CD1c-positive myeloid dendritic cell (primary cell): ENCODE data around the gene ARHGEF11.
A peak's percentile ranks its signal among the peaks of the same experiment; 100 is the strongest.
"Not testable (repeated sequence)": the region's sequence is repeated elsewhere in the genome, so short reads cannot be mapped to it uniquely, and the experiment has no call there.

Source experiments
- DNase-seq: peaks from one replicate; pipeline ENCODE4 v3.0.0-alpha.2; 2016; ENCODE audit errors: extremely low spot score

Gene ARHGEF11, protein sequence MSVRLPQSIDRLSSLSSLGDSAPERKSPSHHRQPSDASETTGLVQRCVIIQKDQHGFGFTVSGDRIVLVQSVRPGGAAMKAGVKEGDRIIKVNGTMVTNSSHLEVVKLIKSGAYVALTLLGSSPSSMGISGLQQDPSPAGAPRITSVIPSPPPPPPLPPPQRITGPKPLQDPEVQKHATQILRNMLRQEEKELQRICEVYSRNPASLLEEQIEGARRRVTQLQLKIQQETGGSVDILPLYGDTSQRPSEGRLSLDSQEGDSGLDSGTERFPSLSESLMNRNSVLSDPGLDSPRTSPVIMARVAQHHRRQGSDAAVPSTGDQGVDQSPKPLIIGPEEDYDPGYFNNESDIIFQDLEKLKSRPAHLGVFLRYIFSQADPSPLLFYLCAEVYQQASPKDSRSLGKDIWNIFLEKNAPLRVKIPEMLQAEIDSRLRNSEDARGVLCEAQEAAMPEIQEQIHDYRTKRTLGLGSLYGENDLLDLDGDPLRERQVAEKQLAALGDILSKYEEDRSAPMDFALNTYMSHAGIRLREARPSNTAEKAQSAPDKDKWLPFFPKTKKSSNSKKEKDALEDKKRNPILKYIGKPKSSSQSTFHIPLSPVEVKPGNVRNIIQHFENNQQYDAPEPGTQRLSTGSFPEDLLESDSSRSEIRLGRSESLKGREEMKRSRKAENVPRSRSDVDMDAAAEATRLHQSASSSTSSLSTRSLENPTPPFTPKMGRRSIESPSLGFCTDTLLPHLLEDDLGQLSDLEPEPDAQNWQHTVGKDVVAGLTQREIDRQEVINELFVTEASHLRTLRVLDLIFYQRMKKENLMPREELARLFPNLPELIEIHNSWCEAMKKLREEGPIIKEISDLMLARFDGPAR (N-terminal part only)

DNA sequence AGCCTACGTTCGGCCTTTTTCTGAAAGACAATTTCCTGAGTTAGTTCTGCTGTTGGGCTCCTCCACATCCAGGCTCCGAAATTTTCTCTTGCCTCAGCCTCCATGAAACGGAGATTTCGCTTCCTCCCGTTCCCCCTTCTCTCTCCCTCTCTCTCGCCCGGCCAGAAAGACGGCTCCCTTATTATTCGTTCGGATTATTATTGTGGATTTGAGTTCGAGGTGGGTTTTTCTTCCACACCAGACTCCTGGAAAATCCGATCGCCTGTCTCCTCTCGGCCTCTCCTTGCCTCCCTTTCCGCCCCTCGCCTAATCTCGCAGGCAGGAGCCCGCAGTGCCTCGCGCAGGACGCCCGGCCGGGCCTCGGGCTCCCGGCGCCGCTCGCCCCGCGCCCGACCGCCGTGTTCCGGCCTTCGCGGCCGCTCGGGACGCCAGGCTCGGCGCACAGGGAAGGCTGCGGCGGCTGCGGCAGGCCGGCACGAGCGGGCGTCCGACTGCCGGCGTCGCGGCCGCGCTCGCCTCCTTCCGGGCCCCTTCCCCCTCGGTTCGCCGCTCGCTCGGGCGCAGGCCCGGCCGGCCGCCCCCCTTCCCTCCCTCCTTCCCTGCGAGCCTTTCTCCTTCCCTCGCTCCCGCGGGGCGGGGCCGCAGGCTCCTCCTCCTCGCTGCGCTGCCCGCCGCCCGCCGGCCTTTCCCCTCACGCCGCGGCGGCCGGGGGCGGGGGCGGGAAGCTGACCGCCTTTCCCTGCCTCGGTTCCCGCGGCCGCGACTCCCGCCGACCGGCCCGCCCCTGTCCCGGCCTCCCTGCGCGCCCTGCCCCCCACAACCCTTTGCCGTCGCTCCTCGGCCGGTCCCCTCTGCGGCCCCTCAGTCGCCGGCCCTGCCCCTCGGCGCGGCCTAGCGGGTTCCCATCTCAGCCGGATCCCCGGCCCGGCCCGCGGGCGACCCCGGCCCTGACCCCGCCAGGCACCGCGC lies at the start of gene ARHGEF11:
ARHGEF11 (minus strand) TSS at position 493 of the 969 bp plus-strand sequence. CDS start 1,412 bp downstream, outside the sequence.
- DNase-seq = peak; percentile 70

DNA sequence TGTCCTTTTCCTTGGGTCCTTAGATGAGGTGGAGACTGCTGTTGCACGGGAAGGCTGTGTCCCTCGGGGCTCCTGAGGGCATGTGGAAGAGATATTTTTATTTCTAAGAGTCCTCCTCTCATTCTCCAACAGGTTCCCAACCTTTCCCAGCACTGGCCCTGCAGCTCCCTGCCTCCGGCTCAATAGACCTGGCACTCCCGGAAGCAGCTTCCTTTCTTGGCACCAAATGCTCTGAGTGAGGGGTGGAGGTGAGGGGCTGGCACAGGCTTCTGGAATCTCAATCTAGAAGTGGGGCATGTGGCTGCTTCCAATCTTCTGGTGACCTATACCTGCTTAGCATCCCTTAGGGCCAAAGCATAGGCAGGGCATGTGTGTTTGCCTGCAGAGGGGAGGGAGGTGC lies 49.5 kb upstream of the ARHGEF11 start:
- DNase-seq = no peak

DNA sequence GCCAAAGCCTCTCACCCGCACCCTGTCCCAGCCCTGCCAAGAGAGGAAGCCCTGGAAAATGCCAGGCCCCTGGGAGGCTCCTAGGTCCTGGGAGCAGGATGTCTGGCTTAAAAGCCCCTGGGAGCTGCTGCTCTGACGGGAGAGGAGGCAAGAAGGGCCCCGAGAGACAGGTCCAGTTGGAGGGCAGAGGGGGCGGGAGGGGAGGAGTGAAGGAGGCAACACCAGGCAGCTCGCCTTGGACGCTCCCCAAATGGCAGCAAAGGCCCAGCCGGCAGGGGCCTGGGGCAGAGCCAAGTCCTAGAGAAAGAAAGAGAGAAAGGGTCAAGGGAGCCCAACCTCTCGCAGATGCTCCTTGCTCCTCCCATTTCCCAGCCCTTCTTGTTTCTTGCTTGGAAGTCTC lies 47.3 kb upstream of the ARHGEF11 start:
- DNase-seq = no peak

DNA sequence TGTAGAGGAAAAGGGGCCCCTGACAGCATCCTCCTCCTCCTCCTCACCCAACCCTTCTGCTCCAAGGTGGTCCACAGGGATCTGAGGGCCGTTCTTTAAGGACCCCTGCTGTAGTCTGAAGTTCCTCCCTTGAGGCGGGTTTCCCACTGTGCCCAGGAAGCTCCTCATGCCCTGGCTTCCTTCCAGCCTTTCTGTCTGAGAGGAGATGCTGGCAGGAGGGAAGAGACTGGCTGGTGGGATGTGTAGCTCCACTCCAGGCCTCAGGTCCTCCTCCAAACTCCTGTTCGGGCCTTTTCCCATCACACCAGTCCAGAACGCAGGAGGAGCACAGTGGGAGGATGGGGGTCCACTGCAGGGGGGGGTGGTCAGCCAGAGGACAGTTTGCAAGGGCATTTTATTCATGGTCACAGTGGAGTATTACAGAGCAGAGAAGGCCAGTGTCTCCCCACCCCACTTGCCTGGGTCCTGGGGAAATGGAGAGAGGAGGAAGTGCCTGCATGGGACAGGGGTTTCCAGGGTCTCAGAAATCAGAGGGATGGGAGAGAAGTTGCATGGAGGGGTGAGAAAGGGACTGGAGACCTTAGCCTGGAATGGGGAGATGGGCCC lies 46.2 kb upstream of the ARHGEF11 start:
- DNase-seq = no peak

DNA sequence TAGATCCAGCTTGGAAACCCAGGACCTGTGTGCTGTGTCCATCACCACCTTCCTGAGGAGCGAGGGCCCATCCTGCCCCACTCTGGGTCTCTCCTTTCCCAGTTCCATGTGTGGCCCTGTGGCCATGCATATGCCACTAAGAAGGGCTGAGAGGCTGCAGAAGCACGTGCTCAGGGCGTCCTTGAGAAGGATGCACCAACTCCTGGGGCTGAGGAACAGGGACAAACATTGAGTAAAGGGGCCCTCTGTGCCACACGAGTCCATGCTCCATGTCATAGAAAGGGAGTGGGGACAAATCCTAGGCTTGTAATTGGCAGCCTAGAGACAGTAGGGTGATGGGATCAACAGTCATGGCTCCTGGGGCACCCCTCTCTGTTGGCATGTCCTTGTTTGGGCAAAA lies 45.6 kb upstream of the ARHGEF11 start:
- no peak for DNase-seq

DNA sequence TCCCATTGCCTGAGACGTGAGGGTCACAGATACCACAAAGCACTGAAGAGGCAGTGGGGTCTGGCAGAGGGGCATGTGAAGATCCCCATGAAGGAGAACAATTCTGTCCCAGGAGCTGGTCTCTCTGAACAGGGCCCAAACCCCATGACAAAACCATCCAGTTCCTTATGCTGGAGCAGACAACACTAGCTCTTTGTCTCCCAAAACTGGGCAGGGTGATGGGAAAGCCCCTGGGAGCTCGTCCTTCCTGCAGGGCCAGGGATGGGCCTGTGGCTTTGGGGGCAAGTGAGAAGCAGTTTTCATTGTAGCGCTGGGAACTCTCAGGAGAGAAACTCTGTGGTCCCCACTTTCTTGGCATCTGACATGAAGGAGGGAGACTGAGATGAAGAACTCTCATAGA lies 45.2 kb upstream of the ARHGEF11 start:
- no peak for DNase-seq

DNA sequence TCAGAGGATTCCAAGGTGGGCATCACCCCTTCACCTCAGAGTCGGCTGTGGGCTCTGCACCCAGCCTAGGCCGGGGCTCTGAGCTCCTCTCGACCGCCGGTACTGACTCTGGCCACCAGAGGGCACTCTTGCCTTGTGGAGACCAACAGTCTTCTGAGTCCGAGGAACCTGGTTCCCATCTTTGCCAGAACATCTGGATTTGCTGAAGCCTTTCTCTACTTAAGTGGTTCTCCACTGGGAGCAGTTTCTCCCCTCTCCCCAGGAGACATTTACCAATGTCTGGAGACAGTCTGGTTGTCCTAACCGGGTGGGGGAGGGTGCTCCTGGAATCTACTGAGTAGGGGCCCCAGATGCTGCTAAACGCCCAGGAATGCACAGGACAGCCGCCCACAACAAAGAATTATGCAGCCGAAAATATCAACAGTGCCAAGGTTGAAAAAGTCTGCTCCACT lies 44.7 kb upstream of the ARHGEF11 start:
- peak; percentile 90 for DNase-seq

DNA sequence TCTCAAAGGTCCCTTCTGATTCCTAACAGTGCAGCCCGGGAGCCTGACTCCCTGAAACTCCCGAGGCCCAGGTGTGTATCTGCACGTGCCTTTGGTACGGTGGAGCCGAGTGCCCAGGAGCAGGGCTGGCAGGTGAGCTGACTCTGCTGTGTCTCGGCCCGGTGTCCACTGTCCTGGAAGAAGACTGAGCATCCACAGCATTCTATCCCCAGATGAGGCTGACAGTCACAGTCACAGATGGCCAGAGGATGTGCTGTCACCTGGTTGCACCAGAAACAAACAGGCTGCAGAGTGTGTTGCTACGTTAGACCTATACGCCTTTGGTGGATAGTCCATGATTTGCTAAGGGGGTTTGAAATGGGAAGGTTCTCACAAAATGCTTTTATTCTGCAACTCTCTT lies 44.2 kb upstream of the ARHGEF11 start:
- no peak for DNase-seq

DNA sequence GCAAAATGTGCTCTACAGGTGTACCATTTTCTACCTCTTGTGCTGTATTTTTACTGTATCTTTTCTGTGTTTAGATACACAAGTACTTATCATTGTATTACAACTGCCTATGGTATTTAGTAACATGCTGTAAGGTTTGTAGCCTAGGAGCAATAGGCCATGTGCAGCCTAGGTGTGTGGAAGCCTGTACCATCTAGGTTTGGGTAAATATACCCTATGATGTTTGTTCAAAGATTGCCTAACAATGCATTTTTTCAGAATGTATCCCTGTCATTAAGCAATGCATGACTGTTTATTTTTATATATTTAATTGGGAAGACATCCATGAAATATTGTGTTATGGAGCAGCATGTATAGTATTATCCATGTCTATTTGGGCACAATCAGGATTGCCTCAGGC lies 43.1 kb upstream of the ARHGEF11 start:
- DNase-seq = no peak

DNA sequence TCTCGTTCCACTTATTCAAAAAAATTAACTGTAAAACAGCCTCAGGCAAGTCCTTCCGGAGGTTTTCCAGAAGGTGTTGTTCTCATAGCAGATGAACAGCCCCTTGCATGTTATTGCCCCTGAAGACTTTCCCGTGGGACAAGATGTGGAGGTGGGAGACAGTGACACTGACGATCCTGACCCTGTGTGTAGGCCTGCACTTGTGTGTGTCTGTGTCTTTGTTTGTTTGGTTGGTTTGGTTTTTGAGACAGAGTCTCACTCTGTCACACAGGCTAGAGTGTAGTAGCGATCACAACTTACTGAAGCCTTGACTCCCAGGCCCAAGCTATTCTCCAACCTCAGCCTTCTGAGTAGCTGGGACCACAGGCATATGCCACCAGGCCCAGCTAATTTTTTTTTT lies 41.5 kb upstream of the ARHGEF11 start:
- DNase-seq = no peak

DNA sequence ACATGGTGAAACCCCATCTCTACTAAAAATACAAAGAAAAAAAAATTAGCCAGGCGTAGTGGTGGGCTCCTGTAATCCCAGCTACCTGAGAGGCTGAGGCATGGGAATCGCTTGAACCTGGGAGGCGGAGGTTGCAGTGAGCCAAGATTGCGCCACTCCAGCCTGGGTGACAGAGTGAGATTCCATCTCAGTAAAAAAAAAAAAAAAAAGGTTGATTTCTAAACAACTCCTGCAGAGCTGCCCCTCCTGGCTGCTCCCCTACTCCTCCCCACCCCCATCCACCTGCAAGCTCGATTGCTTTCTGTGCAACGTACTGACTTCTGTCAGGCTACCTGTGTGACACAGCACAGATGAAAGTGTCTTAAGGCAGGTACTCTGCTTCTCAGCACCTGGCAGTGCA lies 40.8 kb upstream of the ARHGEF11 start:
- no peak for DNase-seq

DNA sequence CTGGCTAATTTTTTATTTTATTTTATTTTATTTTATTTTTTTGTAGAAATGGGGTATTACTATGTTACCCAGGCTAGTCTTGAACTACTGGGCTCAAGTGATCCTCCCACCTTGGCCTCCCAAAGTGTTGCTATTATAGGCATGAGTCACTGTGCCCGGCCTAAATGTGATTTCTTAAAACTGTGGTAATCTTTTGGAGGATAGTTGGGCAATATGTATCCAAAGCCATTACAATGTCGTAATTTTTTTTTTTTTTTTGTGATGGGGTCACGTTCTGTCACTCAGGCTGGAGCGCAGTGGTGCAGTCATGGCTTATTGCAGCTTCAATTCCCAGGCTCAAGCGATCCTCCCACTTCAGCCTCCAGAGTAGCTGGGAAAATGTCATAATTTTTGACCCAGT lies 39.9 kb upstream of the ARHGEF11 start:
- peak; percentile 17 for DNase-seq

DNA sequence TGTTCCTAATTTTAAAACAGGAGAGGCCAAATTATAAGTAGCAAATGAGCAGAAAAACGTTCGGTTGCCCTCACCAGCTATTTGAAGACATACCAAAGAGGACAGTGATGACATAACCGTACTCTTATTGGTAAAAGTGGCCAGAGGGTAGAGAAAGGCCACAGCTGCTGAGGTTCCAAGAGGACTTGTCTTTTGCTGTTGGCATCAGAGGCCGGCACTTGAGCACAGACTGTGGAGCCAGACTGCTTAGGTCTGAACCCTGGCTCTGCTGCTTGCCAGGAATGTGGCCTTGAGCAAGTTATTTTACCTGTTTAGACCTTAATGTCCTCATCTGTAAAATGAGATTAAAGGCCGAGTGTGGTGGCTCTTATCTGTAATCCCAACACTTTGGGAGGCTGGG lies 39.2 kb upstream of the ARHGEF11 start:
- no peak for DNase-seq

DNA sequence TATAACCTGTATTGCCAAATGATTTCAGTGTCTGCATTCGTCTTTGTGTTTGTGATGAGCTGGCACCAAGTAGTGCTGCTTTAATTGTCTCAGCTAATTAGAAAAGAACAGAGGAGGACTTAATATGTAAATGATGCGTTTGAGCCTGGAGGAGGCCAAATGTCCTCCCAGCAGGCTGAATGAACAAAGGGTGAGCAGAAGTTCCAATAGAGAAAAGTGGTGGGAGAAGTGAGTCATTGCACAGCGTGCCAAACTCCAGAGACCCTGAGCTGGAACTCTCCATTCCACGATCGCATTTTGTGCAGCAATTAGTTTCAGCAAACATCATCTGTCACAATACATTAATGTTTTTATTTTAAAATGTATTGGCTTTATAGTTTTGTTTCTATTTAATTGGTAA lies 36.2 kb upstream of the ARHGEF11 start:
- no peak for DNase-seq

DNA sequence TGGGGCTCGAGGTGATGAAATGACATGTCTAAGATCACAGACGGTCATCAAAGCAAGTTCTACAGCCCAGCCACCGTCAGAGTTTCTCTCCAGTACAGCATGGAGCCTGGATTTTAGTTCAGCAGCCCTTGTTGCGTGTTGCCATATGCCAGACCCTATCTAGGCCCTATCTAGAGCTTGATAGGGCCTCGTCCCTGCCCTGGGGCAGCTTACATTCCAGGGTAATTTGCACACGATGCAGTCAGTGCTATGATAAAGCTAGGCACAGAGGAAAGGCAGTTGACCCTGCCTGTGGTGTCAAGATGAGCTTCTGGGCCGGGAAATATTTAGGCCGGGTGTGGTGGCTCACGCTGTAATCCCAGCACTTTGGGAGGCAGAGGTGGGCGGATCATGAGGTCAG lies 35.2 kb upstream of the ARHGEF11 start:
- DNase-seq = no peak

DNA sequence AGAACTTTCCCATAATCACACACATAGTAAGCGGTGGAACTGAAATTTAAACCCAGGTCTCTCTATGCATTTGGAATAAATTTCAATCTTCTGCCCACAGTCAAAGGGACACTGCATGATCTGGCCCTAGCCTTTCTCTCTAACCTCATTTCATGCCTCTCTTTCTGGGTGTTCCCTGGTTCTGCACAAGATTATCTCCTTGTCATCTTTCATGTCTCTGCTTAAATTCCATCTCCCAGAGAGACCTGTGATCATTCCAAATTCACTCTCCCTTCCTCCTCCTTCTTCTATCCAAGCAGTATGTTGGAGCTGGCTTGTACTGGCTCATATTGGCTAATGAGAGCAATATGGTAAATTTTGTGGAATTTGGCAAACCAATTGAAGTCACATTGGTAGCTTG lies 31.9 kb upstream of the ARHGEF11 start:
- no peak for DNase-seq

DNA sequence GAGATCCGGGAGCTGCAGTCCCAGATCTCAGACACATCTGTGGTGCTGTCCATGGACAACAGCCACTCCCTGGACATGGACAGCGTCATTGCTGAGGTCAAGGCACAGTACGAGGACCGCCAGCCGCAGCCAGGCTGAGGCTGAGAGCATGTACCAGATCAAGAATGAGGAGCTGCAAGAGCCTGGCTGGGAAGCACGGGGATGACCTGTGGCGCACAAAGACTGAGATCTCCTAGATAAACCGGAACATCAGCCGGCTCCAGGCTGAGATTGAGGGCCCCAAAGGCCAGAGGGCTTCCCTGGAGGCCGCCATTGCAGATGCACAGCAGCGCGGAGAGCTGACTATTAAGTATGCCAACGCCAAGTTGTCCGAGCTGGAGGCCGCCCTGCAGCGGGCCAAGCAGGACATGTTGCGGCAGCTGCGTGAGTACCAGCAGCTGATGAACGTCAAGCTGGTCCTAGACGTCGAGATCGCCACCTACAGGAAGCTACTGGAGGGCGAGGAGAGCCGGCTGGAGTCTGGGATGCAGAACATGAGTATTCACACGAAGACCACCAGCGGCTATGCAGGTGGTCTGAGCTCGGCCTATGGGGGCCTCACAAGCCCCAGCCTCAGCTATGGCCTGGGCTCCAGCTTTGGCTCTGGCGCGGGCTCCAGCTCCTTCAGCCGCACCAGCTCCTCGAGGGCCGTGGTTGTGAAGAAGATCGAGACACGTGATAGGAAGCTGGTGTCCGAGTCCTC lies 28.6 kb upstream of the ARHGEF11 start:
- peak; percentile 70 for DNase-seq

DNA sequence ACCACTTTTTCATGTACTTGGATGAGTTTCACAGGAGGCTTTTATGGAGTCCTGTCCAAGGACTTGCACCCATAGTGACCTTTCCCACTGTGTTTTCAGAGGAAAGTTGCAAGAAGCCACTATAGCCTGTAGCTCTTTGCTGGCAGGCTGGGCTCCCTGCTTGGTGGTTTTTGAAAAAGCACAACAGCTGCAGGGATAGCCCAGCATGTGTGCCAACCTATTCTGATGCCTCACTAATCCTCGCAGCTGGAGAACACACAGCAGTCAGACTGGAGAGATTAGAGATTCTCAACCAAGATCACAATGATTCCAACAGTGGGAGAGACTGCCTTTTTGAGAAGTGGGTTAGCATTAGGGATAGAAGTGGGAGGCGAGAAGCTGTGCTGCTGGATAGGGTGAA lies 24.1 kb upstream of the ARHGEF11 start:
- no peak for DNase-seq

DNA sequence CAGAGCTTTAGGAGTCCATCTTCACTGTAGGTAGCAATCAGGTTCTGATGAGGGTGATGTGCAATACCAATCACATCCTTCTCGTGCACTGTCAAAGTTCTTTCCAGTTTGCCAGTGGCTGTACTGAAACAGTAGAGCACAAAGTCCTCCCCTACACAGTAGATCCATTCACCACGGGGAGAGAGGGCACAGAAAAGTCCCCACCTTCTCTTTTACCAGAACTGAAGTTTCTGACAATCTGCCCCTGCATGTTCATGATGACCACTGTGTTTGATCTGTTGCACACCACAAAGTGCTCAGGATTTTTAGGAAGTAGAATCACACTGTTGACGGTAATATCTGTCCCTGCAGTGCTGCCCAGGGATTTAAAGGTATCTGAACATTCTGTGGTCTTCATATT lies 13.7 kb upstream of the ARHGEF11 start:
- not testable (repeated sequence) for DNase-seq

DNA sequence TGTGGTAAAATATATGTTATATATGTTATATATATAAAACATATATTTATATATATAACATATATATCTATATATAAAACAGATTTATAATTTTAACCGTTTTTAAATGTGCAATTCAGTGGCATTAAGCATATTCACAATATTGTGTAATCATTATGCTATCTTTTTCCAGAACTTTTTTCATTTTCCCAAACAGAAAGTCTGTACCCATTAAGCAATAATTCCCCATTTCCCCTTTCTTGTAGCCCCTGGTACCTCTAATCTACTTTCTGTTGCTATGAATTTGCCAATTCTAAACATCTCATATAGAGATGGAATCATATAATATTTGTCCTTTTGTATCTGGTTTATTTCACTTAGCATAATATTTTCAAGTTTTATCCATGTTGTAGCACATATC lies 10.7 kb upstream of the ARHGEF11 start:
- peak; percentile 29 for DNase-seq

DNA sequence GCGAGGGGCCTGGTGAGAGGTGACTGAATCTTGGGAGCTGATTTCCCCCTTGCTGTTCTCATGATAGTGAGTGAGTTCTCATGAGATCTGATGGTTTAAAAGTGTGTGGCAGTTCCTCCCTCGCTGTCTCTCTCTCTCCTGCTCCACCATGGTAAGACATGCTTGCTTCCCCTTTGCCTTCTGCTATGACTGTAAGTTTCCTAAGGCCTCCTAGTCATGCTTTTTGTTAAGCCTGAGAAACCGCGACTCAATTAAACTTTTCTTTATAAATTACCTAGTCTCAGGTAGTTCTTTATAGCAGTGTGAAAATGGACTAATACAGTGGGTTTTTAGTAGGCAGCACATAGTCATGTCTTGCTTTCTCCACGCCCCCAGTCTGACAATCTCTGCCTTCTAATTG lies 10.2 kb upstream of the ARHGEF11 start:
- peak; percentile 75 for DNase-seq
